Measurements from ENCODE around the gene USP6. TPM values are rescaled to one million over a fixed set of nuclear protein-coding genes. Genes with fewer than 3 reads are reported as not detected.
"Not testable (repeated sequence)": the region's sequence is repeated elsewhere in the genome, so short reads cannot be mapped to it uniquely, and the experiment has no call there.

USP6 gene
- polyA plus RNA-seq, 12 donors: 5.7 to 36.2 (median 21.3) TPM; not detected in 1

- no peak for DNase-seq
Observed at GRCh38 chr17:5121186-5121841, 5.5 kb downstream of the USP6 start.

- not testable (repeated sequence) for DNase-seq
Observed at GRCh38 chr17:5122056-5122455, 6.2 kb downstream of the USP6 start.

GRCh38 chr17:5122586-5123342, 6.9 kb downstream of the USP6 start:
- peak; percentile 33 for DNase-seq

DNA sequence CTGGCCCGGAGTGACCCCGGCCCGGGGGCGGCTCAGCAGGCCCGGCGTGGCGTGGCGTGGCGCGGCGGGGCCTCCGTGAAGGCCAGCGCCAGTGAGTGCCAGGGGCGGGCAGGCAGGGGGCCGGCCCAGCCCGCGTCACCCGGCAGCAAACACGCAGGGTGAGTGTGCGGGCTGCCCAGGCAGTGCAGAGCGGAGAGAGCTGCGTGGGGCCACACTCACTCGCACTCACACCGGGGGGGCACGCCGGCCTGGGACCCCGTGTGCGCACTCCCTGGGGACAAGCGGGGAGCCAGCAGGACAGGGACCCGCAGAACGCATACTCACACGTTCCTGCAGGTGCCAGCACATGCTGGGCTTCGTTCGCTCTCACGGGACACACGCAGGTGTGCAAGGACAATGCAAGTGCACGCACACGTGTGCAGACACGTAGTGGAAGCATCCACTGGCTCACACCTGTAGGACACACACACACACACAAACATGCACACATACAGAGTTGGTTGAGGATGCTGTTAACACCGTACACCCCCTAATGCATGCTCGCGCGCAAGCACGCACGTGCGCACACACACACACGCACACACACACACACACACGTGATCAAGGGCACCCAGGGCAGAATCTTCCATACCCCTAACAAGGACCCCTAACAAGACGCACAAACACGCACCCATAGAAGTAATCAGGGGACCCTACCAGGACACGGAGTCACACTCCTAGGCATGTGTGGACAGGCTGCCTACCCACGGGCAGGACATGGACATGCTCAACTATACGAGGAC, 7.7 kb downstream of the USP6 start:
- no peak for DNase-seq

DNA sequence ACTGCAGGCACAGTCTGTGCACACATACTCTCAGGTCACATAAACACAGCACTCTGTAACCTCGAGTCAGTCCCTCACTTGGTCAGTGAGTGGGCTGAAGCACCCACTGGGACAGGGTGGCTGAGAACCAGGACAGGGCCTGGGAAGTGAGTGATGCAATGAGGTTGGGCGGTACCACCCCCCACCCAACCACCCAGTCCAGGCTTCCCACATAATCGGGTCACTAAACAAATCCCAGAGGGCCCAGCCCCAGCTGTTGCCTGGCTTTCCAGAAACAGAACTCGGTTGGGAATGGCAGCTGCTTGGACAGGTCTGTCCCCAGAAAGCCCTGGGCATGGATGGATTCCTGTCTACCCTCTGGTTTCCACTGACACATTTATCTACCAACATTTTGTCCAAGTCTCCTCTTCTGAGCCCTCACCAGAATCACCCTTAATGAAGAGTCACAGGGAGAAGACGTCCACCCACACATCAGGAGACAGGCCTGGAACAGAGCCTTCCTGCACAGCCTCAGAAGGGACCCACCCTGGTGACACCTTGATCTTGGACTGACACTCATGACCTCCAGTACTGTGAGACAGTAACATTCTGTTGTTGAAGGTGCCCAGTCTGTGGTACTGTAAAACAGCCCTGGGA, 8.4 kb downstream of the USP6 start:
- not testable (repeated sequence) for DNase-seq

- DNase-seq: not testable (repeated sequence)
Observed at GRCh38 chr17:5124896-5125295, 9.1 kb downstream of the USP6 start.

DNA sequence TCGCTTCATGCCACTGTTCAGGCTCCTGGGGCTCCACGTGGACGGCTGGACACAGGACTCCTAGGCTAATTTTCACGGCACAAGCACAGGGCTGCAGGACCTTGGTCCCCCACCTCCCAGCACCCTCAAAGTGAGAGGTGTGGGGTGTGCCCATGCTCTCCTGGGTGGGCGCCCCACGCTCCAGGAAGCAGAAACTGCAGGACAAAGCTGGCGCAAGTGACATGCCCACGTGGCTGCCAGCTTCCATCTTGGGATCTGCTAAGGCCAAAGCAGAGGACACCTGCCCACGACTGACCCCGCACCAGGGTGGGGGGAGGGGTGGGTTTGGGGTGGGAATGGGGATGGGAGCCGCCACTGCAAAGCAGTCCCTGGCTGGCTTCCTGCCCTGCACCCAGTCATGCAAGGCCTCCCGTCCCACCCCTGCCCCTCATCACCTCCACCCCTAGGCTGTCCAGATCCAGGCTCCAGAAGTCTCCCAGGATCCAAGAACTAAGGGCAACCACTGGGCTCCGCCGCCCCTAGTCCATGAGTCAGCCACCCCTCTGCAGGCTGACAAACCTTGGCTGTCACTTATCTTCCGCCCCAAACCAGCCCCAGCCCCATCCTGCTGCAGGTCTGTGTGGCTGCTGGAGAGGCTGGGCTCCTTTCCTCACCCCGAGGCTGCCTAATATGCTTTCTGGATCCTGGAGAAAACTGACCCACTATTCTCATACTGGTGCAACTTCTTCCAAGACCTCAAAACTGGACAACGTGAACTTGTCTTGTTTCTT, 11.1 kb downstream of the USP6 start:
- DNase-seq: no peak

- DNase-seq: no peak
Observed at GRCh38 chr17:5127910-5128309, 12.1 kb downstream of the USP6 start.

GRCh38 chr17:5128387-5128786, 12.6 kb downstream of the USP6 start:
- DNase-seq: not testable (repeated sequence)

- DNase-seq: no peak
Observed at GRCh38 chr17:5128905-5129535, 13.2 kb downstream of the USP6 start.

DNA sequence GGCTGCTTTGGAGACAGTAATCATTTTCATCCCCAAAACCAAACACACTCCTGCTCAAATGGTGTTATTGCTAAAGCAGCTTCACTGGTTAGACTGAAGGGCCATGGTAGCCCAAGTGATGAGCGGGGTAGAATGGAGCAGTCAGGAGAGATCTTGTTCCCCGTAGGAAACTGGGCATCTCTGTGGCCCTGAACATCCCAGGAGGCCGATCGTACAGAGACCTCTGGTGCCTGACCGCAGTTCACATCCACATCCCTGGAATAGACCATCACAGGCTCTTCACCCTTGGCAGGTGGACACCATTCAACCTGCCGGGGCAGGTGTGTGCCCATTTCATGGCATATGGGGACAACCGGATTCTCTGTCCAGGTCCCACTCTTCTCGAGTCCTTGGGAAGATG, 13.9 kb downstream of the USP6 start:
- DNase-seq: not testable (repeated sequence)

GRCh38 chr17:5130261-5130660, 14.4 kb downstream of the USP6 start:
- DNase-seq: not testable (repeated sequence)

- not testable (repeated sequence) for DNase-seq
Observed at GRCh38 chr17:5130687-5131086, 14.9 kb downstream of the USP6 start.

- no peak for DNase-seq
Observed at GRCh38 chr17:5131146-5131715, 15.4 kb downstream of the USP6 start.

- DNase-seq: not testable (repeated sequence)
Observed at GRCh38 chr17:5131799-5132502, 16.1 kb downstream of the USP6 start.

- DNase-seq: not testable (repeated sequence)
Observed at GRCh38 chr17:5132503-5133225, 16.8 kb downstream of the USP6 start.

- DNase-seq: no peak
Observed at GRCh38 chr17:5133311-5133710, 17.5 kb downstream of the USP6 start.

GRCh38 chr17:5133961-5134360, 18.1 kb downstream of the USP6 start:
- DNase-seq: not testable (repeated sequence)

GRCh38 chr17:5134571-5134970, 18.7 kb downstream of the USP6 start:
- DNase-seq: not testable (repeated sequence)
